BE2C (cell line): ENCODE results near the gene CHST11.

ENCODE experiments used
- DNase-seq: peaks from one replicate; pipeline ENCODE4 v3.0.0-alpha.2; 2020
- H3K27me3 ChIP-seq: fragments of 250-450 bp; sonication (Bioruptor Pico); 2 replicates; pipeline ENCODE4 v1.5.1; 2020; ENCODE audit warnings: mild to moderate bottlenecking
- H3K36me3 ChIP-seq: fragments of 250-450 bp; sonication (Bioruptor Pico); 2 replicates; pipeline ENCODE4 v1.5.1; 2020; ENCODE audit warnings: mild to moderate bottlenecking
- H3K4me1 ChIP-seq: fragments of 250-450 bp; sonication (Bioruptor Pico); 2 replicates; pipeline ENCODE4 v1.5.1; 2020
- H3K4me3 ChIP-seq: 2 replicates; pipeline ENCODE4 v1.5.1; 2011; ENCODE audit warnings: low read depth, low read length
- H3K9me3 ChIP-seq: fragments of 250-450 bp; sonication (Bioruptor Pico); 2 replicates; pipeline ENCODE4 v1.5.1; 2020
- CTCF ChIP-seq: IDR thresholded peaks from 2 replicates; pipeline ENCODE4 v1.5.1; 2012; ENCODE audit warnings: mild to moderate bottlenecking, low read depth, low read length

The CHST11 gene

GRCh38 chr12:104419717-104420116, 37.0 kb upstream of the CHST11 start:
- no peaks in the 10 kb centered on the region for H3K36me3 ChIP-seq
- H3K4me3 ChIP-seq = no peak overlapping the region
- TF ChIP-seq CTCF = no peak
- no peak for DNase-seq
- no peaks in the 10 kb centered on the region for H3K27me3 ChIP-seq
- peaks cover 1% of the 10 kb centered on the region for H3K4me1 ChIP-seq
- no peaks in the 10 kb centered on the region for H3K9me3 ChIP-seq

- Histone ChIP-seq H3K4me3 (no peak overlapping the region), H3K4me1 (no peaks in the 10 kb centered on the region), H3K36me3 (no peaks in the 10 kb centered on the region), H3K27me3 (no peaks in the 10 kb centered on the region), H3K9me3 (no peaks in the 10 kb centered on the region)
- no peak for DNase-seq
- TF ChIP-seq CTCF = no peak
Observed at GRCh38 chr12:104420868-104421267, 35.9 kb upstream of the CHST11 start.

GRCh38 chr12:104421343-104421742, 35.4 kb upstream of the CHST11 start:
- Histone ChIP-seq H3K9me3 (no peaks in the 10 kb centered on the region), H3K27me3 (no peaks in the 10 kb centered on the region), H3K36me3 (no peaks in the 10 kb centered on the region), H3K4me1 (no peaks in the 10 kb centered on the region), H3K4me3 (no peak overlapping the region)
- TF ChIP-seq CTCF = no peak
- no peak for DNase-seq

GRCh38 chr12:104422441-104422840, 34.3 kb upstream of the CHST11 start:
- Histone ChIP-seq H3K27me3 (no peaks in the 10 kb centered on the region), H3K4me3 (no peak overlapping the region), H3K9me3 (no peaks in the 10 kb centered on the region), H3K36me3 (no peaks in the 10 kb centered on the region), H3K4me1 (peaks cover 9% of the 10 kb centered on the region)
- no peak for TF ChIP-seq CTCF
- no peak for DNase-seq

GRCh38 chr12:104423273-104423672, 33.5 kb upstream of the CHST11 start:
- H3K27me3 ChIP-seq = no peaks in the 10 kb centered on the region
- no peaks in the 10 kb centered on the region for H3K9me3 ChIP-seq
- no peak for TF ChIP-seq CTCF
- no peak for DNase-seq
- H3K4me1 ChIP-seq = peaks cover 9% of the 10 kb centered on the region
- H3K36me3 ChIP-seq = no peaks in the 10 kb centered on the region
- no peak overlapping the region for H3K4me3 ChIP-seq

- Histone ChIP-seq H3K9me3 (no peaks in the 10 kb centered on the region), H3K27me3 (no peaks in the 10 kb centered on the region), H3K4me1 (peaks cover 9% of the 10 kb centered on the region), H3K36me3 (no peaks in the 10 kb centered on the region), H3K4me3 (no peak overlapping the region)
- no peak for TF ChIP-seq CTCF
- DNase-seq = no peak
Observed at GRCh38 chr12:104423809-104424208, 32.9 kb upstream of the CHST11 start.
